Keratinocyte (primary cell): Measurements from ENCODE around the gene RCAN2.

Source experiments
- EZH2 ChIP-seq: IDR thresholded peaks from one replicate; pipeline ENCODE4 v1.6.1; 2012; ENCODE audit warnings: inconsistent platforms, mild to moderate bottlenecking, low read length, moderate library complexity
- TF ChIP-seq, protein P1 (sequence below), 3 experiments: IDR thresholded peaks in 1 of 3; conservative IDR thresholded peaks in 1 of 3; optimal IDR thresholded peaks in 1 of 3; 2 replicates in 2 of 3; 3 replicates in 1 of 3; pipeline versions ENCODE3 to v1.5.1; 2011; ENCODE audit warnings: low read length in 3 of 3, mild to moderate bottlenecking in 3 of 3, moderate library complexity in 2 of 3, control low read depth in 1 of 3, inconsistent platforms in 1 of 3; ENCODE audit not compliant: insufficient read depth in 2 of 3; ENCODE audit errors: extremely low read depth in 1 of 3

DNA sequence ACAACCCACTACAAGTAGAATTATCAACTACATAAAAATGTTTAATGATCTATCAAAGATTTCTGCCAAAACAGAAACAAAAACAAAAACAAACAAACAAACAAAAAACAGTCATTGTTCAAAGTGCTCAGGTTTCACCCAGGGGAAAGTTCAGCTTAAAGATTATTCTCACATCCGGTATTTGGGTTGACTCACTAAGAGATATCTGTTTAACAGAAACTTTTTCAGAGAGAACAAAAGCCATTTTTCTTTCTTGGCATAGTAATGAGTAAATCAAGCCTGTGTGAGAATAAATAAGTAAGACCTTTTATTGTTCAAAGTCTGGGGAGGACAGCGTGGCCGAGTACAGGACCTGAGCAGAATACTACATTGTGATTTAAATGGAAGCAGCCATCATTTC, 143.6 kb downstream of the RCAN2 start:
- TF ChIP-seq, protein P1, sequence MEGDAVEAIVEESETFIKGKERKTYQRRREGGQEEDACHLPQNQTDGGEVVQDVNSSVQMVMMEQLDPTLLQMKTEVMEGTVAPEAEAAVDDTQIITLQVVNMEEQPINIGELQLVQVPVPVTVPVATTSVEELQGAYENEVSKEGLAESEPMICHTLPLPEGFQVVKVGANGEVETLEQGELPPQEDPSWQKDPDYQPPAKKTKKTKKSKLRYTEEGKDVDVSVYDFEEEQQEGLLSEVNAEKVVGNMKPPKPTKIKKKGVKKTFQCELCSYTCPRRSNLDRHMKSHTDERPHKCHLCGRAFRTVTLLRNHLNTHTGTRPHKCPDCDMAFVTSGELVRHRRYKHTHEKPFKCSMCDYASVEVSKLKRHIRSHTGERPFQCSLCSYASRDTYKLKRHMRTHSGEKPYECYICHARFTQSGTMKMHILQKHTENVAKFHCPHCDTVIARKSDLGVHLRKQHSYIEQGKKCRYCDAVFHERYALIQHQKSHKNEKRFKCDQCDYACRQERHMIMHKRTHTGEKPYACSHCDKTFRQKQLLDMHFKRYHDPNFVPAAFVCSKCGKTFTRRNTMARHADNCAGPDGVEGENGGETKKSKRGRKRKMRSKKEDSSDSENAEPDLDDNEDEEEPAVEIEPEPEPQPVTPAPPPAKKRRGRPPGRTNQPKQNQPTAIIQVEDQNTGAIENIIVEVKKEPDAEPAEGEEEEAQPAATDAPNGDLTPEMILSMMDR (optimal IDR thresholded peaks at IDR 0.05 in 1 of 3, IDR thresholded peaks at IDR 0.05 in 1 of 3, conservative IDR thresholded peaks at IDR 0.05 in 1 of 3; ENCODE audit: extremely low read depth in 1 of 3, insufficient read depth in 2 of 3, low read length in 3 of 3), result no peak
- no peak for TF ChIP-seq EZH2
